Measurements from ENCODE around the gene EPB41. TPM values are rescaled to one million over a fixed set of nuclear protein-coding genes. Genes with fewer than 3 reads are reported as not detected.
A peak's percentile ranks its signal among the peaks of the same experiment; 100 is the strongest.

Gene EPB41
- polyA plus RNA-seq, 2 of the 4 experiments (the other 2 are of a cell fraction) = 4.9 to 12.8 TPM

- ChIA-PET CTCF (interaction anchor here (0.7 to 2.4 kb wide), 9 partner anchors 10 to 239 kb away, joined by 3 to 9 read pairs (median 5); no protein-coding TSS in a partner anchor), POLR2A (interaction anchor here (0.5 kb wide), 1 partner anchor 58 kb away, joined by 9 read pairs; no protein-coding TSS in a partner anchor)
- TF ChIP-seq HDAC2 (IDR thresholded peaks at IDR 0.05) (no peak), CEBPB (IDR thresholded peaks at IDR 0.05) (no peak), ESRRA (IDR thresholded peaks at IDR 0.05; ENCODE audit: borderline replicate concordance, low read length) (no peak), PBX3 (IDR thresholded peaks at IDR 0.05) (no peak), RCOR1 (IDR thresholded peaks at IDR 0.05; ENCODE audit: low read depth, low read length) (no peak)
- Histone ChIP-seq H3K9me3 (no peaks in the 10 kb centered on the region), H3K4me3 (no peak overlapping the region), H3K4me1 (no peaks in the 10 kb centered on the region), H3K4me2 (no peak overlapping the region), H3K27ac (no peak overlapping the region)
- WGBS (ENCODE audit: missing lambda C conversion rate) = 92% methylated on average over 6 of the region's 6 CpGs
- no peak for ATAC-seq
- no peak for DNase-seq (ENCODE audit: low read depth in 1 of 2, low spot score in 1 of 2)
- no peak for FAIRE-seq
Observed at GRCh38 chr1:29120367-29120766, 206.0 kb downstream of the EPB41 start.

- TF ChIP-seq RAD21 (conservative IDR thresholded peaks at IDR 0.05 in 1 of 2, IDR thresholded peaks at IDR 0.05 in 1 of 2) = peak; percentile 21; a peak in 1 of 5 replicates
- TF ChIP-seq SMC3 (IDR thresholded peaks at IDR 0.05) = 0 out of 3 replicates have a peak, but pooled peaks have one; percentile 34
- TF ChIP-seq CTCF (IDR thresholded peaks at IDR 0.05) = peak; percentile 50
- TF ChIP-seq MAX (IDR thresholded peaks at IDR 0.05) = no peak
- peak; percentile 57 to 78; a peak in 5 of 6 replicates for ATAC-seq
- no peaks in the 10 kb centered on the region for H3K4me1 ChIP-seq
- H3K4me3 ChIP-seq = no peak overlapping the region
- peak overlapping the region in 1 of 2 experiments; percentile 45; a peak in 1 of 6 replicates for H3K27ac ChIP-seq
- H3K9me3 ChIP-seq = no peaks in the 10 kb centered on the region
- FAIRE-seq = no peak
- POLR2A ChIA-PET = no interaction called here
- H3K4me2 ChIP-seq = peak overlapping the region; percentile 42; the same call in 1 of the 3 replicates
- DNase-seq (ENCODE audit: low read depth in 1 of 2, low spot score in 1 of 2) = peak; percentile 41 to 56
- WGBS (ENCODE audit: missing lambda C conversion rate) = 79% methylated on average over 9 of the region's 42 CpGs
- CTCF ChIA-PET = interaction anchor here (0.7 to 2.4 kb wide), 12 partner anchors 8 to 1588 kb away, joined by 3 to 9 read pairs (median 5); no protein-coding TSS in a partner anchor
Observed at GRCh38 chr1:29120947-29121485, 206.6 kb downstream of the EPB41 start.

GRCh38 chr1:29121516-29121935, 207.2 kb downstream of the EPB41 start:
- CTCF ChIA-PET = interaction anchor here (0.9 to 2.4 kb wide), 12 partner anchors 9 to 1587 kb away, joined by 3 to 9 read pairs (median 5); no protein-coding TSS in a partner anchor
- WGBS (ENCODE audit: missing lambda C conversion rate) = no CpG with 5 or more reads among the region's 59 CpGs
- Histone ChIP-seq H3K4me2 (peak overlapping the region; percentile 42; the same call in 1 of the 3 replicates), H3K4me1 (no peaks in the 10 kb centered on the region), H3K4me3 (no peak overlapping the region), H3K9me3 (no peaks in the 10 kb centered on the region), H3K27ac (peak overlapping the region in 1 of 2 experiments; percentile 45; a peak in 1 of 6 replicates)
- ATAC-seq (peak in 1 of 2 experiments; percentile 4; a peak in 2 of 6 replicates), DNase-seq (ENCODE audit: low read depth in 1 of 2, low spot score in 1 of 2) (no peak), FAIRE-seq (no peak)
- peak; percentile 18; the same call in 1 of the 3 replicates for TF ChIP-seq CTCF (IDR thresholded peaks at IDR 0.05)
- 0 out of 5 replicates have a peak, but pooled peaks of 1 of the 2 experiments have one; percentile 1 for TF ChIP-seq RAD21 (conservative IDR thresholded peaks at IDR 0.05 in 1 of 2, IDR thresholded peaks at IDR 0.05 in 1 of 2)
- no peak for TF ChIP-seq HOXB13 (CRISPR knock-in tag; IDR thresholded peaks at IDR 0.05; ENCODE audit: low read depth)
- POLR2A ChIA-PET = no interaction called here

Measured in A549 (cell line).